RWPE2 (cell line): ENCODE measurements around the gene GABARAP.

ENCODE experiments used
- ATAC-seq: fragments of 200-7000 bp; cut with Tn5 transposase; 3 replicates; pipeline ENCODE4 v1.9.1; 2021; ENCODE audit warnings: low read depth
- DNase-seq: peaks from one replicate; pipeline ENCODE4 v3.0.0-alpha.2; 2020; ENCODE audit warnings: low spot score
- H3K27ac ChIP-seq: fragments of 450-650 bp; 2 replicates; pipeline ENCODE4 v1.5.1; 2017; ENCODE audit warnings: mild to moderate bottlenecking; ENCODE audit not compliant: poor library complexity, severe bottlenecking
- H3K27me3 ChIP-seq: fragments of 250-450 bp; sonication (Bioruptor Pico); 2 replicates; pipeline ENCODE4 v1.5.1; 2021; ENCODE audit warnings: mild to moderate bottlenecking, moderate library complexity; ENCODE audit not compliant: insufficient read depth, poor library complexity, severe bottlenecking
- H3K36me3 ChIP-seq: fragments of 250-450 bp; sonication (Bioruptor Pico); 2 replicates; pipeline ENCODE4 v1.5.1; 2020; ENCODE audit warnings: low read depth, mild to moderate bottlenecking, moderate library complexity
- H3K4me1 ChIP-seq: fragments of 250-450 bp; sonication (Bioruptor Pico); 2 replicates; pipeline ENCODE4 v1.5.1; 2021; ENCODE audit warnings: mild to moderate bottlenecking, moderate library complexity; ENCODE audit not compliant: insufficient read depth, poor library complexity, severe bottlenecking
- H3K4me3 ChIP-seq: fragments of 250-450 bp; sonication (Bioruptor Pico); 2 replicates; pipeline ENCODE4 v1.5.1; 2021; ENCODE audit warnings: mild to moderate bottlenecking, moderate library complexity; ENCODE audit not compliant: severe bottlenecking
- H3K9me3 ChIP-seq: fragments of 250-450 bp; sonication (Bioruptor Pico); 2 replicates; pipeline ENCODE4 v1.5.1; 2021; ENCODE audit warnings: mild to moderate bottlenecking, moderate library complexity; ENCODE audit not compliant: severe bottlenecking
- CTCF ChIP-seq: fragments of 450-650 bp; IDR thresholded peaks from one replicate; pipeline ENCODE4 v1.5.1; 2017; ENCODE audit warnings: mild to moderate bottlenecking, moderate library complexity; ENCODE audit not compliant: poor library complexity, severe bottlenecking

The GABARAP gene

GRCh38 chr17:7238420-7239090 is 3.7 kb downstream of the GABARAP start:
- no peak for ATAC-seq
- no peak for TF ChIP-seq CTCF
- Histone ChIP-seq H3K4me3 (peak overlapping the region; percentile 60), H3K4me1 (peaks cover 4% of the 10 kb centered on the region), H3K27ac (peak overlapping the region; percentile 92), H3K27me3 (no peaks in the 10 kb centered on the region), H3K9me3 (no peaks in the 10 kb centered on the region), H3K36me3 (peaks cover 36% of the 10 kb centered on the region)
- DNase-seq = no peak

GRCh38 chr17:7237761-7238419 is 4.4 kb downstream of the GABARAP start:
- H3K4me3 ChIP-seq = peak overlapping the region; percentile 60
- DNase-seq = no peak

GRCh38 chr17:7237266-7237760 is 4.9 kb downstream of the GABARAP start:
- Histone ChIP-seq H3K36me3 (peaks cover 39% of the 10 kb centered on the region), H3K9me3 (no peaks in the 10 kb centered on the region), H3K27me3 (no peaks in the 10 kb centered on the region), H3K27ac (peak overlapping the region; percentile 92), H3K4me1 (peaks cover 9% of the 10 kb centered on the region), H3K4me3 (peak overlapping the region; percentile 60)
- TF ChIP-seq CTCF = no peak
- DNase-seq = no peak
- no peak for ATAC-seq

More at GRCh38 chr17:7237761-7238419, 4.4 kb downstream of the GABARAP start:
- H3K9me3 ChIP-seq = no peaks in the 10 kb centered on the region
- no peak for TF ChIP-seq CTCF
- no peak for ATAC-seq
- peaks cover 4% of the 10 kb centered on the region for H3K4me1 ChIP-seq
- peaks cover 36% of the 10 kb centered on the region for H3K36me3 ChIP-seq
- no peaks in the 10 kb centered on the region for H3K27me3 ChIP-seq
- H3K27ac ChIP-seq = peak overlapping the region; percentile 92

GRCh38 chr17:7236808-7237207 is 5.4 kb downstream of the GABARAP start:
- peaks cover 43% of the 10 kb centered on the region for H3K36me3 ChIP-seq
- H3K4me1 ChIP-seq = peaks cover 13% of the 10 kb centered on the region
- no peaks in the 10 kb centered on the region for H3K27me3 ChIP-seq
- ATAC-seq (no peak), DNase-seq (no peak)
- no peak for TF ChIP-seq CTCF
- peak overlapping the region; percentile 92 for H3K27ac ChIP-seq
- no peak overlapping the region for H3K4me3 ChIP-seq
- no peaks in the 10 kb centered on the region for H3K9me3 ChIP-seq
